Activated gamma-delta T cell (primary cell): Measurements from ENCODE around the gene CC2D2B.
"Not testable (repeated sequence)": the region's sequence is repeated elsewhere in the genome, so short reads cannot be mapped to it uniquely, and the experiment has no call there.

ENCODE experiments used
- DNase-seq: peaks from one replicate; lab custom pipeline; 2025; lab: John Stamatoyannopoulos, UW

The CC2D2B gene

GRCh38 chr10:96023168-96023567, 115.4 kb downstream of the CC2D2B start:
- DNase-seq, result no peak

GRCh38 chr10:96025566-96025965, 117.8 kb downstream of the CC2D2B start:
- DNase-seq, result no peak

GRCh38 chr10:96034625-96035024, 126.8 kb downstream of the CC2D2B start:
- DNase-seq, result no peak

GRCh38 chr10:96038476-96039387, 131.0 kb downstream of the CC2D2B start:
- DNase-seq, result no peak

- DNase-seq, result no peak
These were observed 133.4 kb downstream of the CC2D2B start for GRCh38 chr10:96041146-96041545.

- DNase-seq, result peak; percentile 76
These were observed 135.5 kb downstream of the CC2D2B start, which contains the start of gene CCNJ for GRCh38 chr10:96043033-96043892. Gene CCNJ (plus strand): TSS chr10:96043583. CDS start chr10:96044394, 811 bp downstream.

- DNase-seq, result peak; percentile 19
These were observed 136.3 kb downstream of the CC2D2B start for GRCh38 chr10:96043893-96044715.

GRCh38 chr10:96044736-96045135, 137.0 kb downstream of the CC2D2B start:
- no peak for DNase-seq

GRCh38 chr10:96046546-96046945, 138.8 kb downstream of the CC2D2B start:
- DNase-seq, result no peak

- DNase-seq, result no peak
These were observed 139.4 kb downstream of the CC2D2B start for GRCh38 chr10:96047004-96047649.

GRCh38 chr10:96047925-96048324, 140.2 kb downstream of the CC2D2B start:
- not testable (repeated sequence) for DNase-seq

- DNase-seq, result no peak
These were observed 141.6 kb downstream of the CC2D2B start for GRCh38 chr10:96049340-96049739.

GRCh38 chr10:96053985-96054384, 146.2 kb downstream of the CC2D2B start:
- DNase-seq, result no peak

- no peak for DNase-seq
These were observed 149.0 kb downstream of the CC2D2B start for GRCh38 chr10:96056787-96057186.

- no peak for DNase-seq
These were observed 153.5 kb downstream of the CC2D2B start for GRCh38 chr10:96061232-96061631.

GRCh38 chr10:96072674-96073073, 164.9 kb downstream of the CC2D2B start:
- DNase-seq, result no peak

- no peak for DNase-seq
These were observed 165.9 kb downstream of the CC2D2B start for GRCh38 chr10:96073722-96074121.

- DNase-seq, result no peak
These were observed 167.0 kb downstream of the CC2D2B start for GRCh38 chr10:96074776-96075175.

GRCh38 chr10:96075977-96076376, 168.2 kb downstream of the CC2D2B start:
- DNase-seq, result no peak

GRCh38 chr10:96077156-96077555, 169.4 kb downstream of the CC2D2B start:
- no peak for DNase-seq

GRCh38 chr10:96082153-96082552, 174.4 kb downstream of the CC2D2B start:
- no peak for DNase-seq
